ENCODE results near the gene NDUFA5.

DNA sequence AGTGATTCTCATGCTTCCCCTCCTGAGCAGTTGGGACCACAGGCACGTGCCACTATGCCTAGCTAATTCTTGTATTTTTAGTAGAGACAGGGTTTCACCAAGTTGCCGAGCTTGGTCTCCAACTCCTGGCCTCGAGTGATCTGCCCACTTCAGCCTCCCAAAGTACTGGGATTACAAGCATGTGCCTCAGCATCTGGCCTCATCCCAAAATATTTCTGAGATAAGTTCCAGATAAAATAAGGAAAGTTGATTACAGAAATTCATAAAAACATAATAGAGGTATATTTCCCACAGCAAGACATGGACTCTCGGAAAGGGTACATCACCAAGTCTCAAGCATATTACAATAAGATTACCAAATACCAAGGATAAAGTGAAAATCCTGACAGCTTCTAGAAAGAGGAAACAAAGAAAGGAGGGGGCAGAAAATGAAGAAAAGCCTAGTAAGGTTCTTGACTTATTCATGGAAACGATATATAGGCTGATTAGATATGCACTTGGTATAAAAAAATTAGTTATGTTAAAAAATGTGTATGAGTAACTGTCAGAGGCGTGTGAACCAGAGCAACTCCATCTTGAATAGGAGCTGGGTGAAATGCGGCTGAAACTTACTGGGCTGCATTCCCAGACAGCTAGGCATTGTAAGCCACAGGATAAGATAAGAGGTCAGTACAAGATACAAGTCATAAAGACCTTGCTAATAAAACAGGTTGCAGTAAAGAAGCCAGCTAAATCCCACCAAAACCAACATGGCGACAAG, 58.2 kb downstream of the NDUFA5 start:
- TF ChIP-seq, protein P1, sequence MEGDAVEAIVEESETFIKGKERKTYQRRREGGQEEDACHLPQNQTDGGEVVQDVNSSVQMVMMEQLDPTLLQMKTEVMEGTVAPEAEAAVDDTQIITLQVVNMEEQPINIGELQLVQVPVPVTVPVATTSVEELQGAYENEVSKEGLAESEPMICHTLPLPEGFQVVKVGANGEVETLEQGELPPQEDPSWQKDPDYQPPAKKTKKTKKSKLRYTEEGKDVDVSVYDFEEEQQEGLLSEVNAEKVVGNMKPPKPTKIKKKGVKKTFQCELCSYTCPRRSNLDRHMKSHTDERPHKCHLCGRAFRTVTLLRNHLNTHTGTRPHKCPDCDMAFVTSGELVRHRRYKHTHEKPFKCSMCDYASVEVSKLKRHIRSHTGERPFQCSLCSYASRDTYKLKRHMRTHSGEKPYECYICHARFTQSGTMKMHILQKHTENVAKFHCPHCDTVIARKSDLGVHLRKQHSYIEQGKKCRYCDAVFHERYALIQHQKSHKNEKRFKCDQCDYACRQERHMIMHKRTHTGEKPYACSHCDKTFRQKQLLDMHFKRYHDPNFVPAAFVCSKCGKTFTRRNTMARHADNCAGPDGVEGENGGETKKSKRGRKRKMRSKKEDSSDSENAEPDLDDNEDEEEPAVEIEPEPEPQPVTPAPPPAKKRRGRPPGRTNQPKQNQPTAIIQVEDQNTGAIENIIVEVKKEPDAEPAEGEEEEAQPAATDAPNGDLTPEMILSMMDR (IDR thresholded peaks at IDR 0.05): no peak
- TF ChIP-seq POLR2A (IDR thresholded peaks at IDR 0.05) (no peak), POLR2AphosphoS5 (IDR thresholded peaks at IDR 0.05) (no peak), EP300 (IDR thresholded peaks at IDR 0.05) (no peak)

Data from suprapubic skin (tissue), 4 donors.